NCI-H748 (cell line): ENCODE measurements around the gene NHSL1.

Source experiments
- DNase-seq: peaks from one replicate; lab custom pipeline; 2025; ENCODE audit not compliant: unreplicated experiment; lab: John Stamatoyannopoulos, UW

NHSL1 gene

GRCh38 chr6:138498629-138499302, 528 bp downstream of the NHSL1 start:
- DNase-seq: no peak

DNA sequence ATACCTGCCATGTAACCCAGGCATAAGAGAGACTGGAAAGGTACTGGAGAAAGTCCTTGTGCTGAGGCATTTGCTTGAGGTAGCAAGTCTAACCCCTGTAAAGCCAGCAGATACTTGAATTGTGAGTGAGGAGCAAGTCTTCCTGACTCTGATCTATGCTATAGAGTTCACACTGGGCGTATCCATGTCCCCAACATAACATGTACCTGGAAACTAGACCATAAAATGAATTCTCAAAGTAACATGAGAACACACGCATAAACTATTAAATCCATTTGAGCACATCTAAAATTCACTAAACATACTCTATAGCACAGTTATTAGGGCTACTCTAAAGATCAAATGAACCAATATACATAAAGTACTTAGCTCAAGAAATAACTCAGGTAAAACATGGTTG, 2.0 kb downstream of the NHSL1 start:
- DNase-seq: no peak

- no peak for DNase-seq
These were observed 5.0 kb downstream of the NHSL1 start for GRCh38 chr6:138494312-138494711.

GRCh38 chr6:138493413-138493812, 5.9 kb downstream of the NHSL1 start:
- no peak for DNase-seq

- no peak for DNase-seq
These were observed 6.4 kb downstream of the NHSL1 start for GRCh38 chr6:138492871-138493270.

DNA sequence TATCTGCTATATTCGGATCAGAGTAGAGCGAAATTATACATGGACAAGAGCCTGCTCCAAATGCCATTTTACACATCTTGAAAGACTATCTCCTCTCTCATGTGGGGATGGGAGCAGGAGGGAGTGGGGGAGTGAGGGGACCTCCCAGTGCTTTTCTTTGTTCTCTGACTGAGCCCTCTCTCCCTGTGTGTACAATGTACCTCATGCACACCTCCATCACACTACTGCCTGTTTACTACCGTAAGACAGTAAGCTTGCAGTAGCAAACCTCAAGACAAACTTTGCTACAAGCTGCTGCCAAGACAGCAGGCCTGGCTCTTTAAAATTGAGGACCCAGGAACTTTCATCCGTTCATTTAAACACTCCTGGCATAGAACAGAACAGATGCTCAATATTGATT, 7.2 kb downstream of the NHSL1 start:
- DNase-seq: peak; percentile 39

DNA sequence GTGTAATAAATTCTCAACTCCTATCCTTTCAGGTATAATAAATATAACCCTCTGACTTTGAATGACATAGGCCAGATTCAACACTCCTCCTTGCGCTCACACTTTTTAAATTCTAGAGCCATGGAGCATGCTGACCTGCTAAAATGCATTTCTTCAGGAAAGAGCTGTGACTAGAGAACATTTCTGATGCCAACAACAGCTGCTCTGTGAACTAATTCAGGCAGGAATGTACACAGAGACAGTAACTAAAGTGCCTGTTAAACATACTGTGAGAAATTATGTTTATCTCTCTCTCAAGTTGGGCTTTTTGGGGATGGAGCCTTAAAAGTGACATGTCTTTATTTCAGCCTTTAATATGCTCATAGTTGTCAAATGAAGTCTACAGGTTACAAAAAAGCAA, 8.3 kb downstream of the NHSL1 start:
- no peak for DNase-seq

GRCh38 chr6:138489846-138490245, 9.4 kb downstream of the NHSL1 start:
- no peak for DNase-seq

GRCh38 chr6:138487102-138487604, 12.1 kb downstream of the NHSL1 start:
- DNase-seq: no peak

DNA sequence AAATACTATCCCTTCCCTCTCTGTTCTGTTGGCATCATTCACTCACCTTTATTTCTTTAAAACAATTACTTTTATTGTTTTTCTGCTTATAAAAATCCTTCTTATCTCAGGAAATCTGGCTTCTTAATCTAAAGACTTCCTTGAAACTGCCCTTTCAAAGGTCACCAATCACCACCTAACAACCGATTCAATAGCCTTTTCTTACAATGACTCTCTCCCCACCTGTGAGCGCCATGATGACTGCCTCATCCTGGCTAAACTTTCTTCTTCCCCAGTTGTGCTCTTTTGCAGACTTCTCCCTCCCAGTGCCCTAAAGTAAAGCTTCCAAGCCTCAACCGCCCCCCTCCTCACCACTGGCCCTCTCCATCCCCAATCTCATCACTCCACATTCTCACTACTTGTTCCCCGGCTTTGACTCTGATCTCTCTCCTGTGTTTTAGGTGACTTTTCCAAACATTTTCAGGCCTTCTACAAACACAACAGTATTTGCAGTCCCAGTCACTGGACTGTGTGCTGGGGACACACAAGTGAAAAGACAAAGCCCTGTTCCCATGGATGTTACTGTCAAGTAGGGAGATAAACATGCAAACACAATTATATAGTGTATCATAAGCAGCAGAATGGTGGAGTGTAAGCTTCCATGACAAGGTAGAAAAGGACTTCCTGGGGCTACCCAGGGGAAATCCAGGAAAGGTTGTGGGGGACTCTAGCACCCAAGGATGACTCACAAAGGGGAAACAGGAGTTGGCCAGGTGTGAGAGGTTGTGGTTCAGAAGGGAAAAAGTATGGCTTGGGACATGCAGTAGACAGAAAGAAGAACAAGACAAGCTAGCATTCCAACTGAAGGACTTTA, 12.8 kb downstream of the NHSL1 start:
- DNase-seq: peak; percentile 52

GRCh38 chr6:138485586-138486248, 13.6 kb downstream of the NHSL1 start:
- DNase-seq: no peak

DNA sequence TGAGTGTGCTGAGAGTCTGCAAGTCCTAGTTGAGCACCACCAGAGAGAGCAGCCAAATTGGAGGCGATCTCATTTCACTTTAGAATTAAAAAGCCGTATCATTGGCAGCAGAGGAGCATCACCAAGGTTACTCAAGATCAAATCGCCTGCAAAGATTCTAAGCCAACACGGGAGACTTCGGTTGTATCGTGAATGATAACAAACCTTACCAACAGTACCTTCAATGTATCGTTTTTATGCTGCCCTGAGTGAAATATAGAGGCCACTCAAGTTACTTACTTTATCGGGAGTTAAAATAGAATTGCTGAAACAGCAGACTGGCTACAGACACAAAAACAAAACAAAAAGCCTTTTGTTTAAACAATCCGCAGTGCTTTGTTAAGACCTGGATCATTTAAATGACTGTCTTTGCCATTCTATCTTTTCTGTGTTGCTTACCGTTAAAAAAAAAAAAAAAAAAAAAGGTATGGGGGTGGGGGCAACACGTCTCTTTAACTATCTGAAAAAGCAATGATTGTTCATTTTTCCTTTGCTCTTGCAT, 14.2 kb downstream of the NHSL1 start:
- DNase-seq: peak; percentile 71

GRCh38 chr6:138484018-138484731, 15.1 kb downstream of the NHSL1 start:
- no peak for DNase-seq

DNA sequence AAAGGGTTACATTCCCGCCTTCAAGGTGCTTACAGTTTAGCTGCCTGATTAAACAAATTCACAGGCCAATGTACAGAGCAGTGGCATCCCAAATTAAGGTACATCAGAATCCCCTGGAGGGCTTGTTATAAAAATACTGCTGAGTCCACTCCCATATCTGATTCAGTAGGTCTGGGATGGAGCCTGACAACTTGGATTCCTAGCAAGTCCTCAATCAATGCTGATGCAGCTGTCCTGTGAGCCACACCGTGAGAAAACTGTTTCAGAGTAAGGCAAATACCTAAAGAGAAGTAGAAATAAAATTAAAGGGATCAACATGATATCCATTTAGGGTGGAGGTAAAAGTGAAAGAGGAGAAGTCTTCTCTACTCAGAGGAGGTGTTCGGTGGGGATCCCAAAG, 16.5 kb downstream of the NHSL1 start:
- DNase-seq: no peak

GRCh38 chr6:138480279-138480949, 18.9 kb downstream of the NHSL1 start:
- DNase-seq: no peak

DNA sequence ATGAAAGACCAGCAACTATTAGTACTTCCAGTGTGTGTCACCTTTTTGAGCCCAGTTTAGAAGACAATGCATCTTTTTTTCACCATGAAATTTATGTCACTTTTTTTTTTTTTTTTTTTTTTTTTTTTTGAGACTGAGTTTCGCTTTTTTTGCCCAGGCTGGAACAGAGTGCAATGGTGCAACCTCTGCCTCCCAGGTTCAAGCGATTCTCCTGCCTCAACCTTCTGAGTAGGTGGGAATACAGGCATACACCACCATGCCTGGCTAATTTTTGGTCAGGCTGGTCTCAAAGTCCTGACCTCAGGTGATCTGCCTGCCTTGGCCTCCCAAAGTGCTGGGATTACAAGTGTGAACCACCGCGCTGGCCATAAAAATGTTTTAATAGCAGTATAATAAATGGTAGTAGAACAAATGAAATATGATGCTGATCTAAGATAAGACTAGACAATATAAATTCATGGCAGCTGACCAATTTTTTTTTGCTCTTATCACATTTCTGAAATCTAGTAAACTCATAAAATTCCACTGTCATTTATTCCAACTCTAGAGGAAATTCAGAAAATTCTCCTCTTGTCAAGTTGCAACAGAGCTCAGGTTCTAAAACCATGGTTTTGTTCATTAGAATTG, 21.3 kb downstream of the NHSL1 start:
- no peak for DNase-seq

- no peak for DNase-seq
These were observed 23.2 kb downstream of the NHSL1 start for GRCh38 chr6:138476116-138476515.

DNA sequence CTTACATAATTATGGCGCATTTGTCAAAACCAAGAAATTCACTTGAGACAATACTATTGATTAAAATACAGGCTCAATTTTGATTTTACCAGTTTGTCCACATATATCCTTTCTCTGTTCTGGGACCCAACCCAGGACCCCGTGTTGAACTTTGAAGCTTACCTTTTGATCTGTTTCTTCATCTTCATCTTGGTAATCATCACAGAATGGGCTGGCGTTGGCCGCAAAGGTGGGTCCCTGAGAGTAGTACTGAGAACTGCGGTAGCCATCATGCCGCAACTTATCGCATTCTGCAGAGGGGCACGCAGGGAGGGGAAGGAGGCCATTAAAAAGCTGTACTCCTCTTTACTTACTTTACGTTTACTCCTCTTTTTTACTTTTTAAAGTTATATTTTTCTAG, 26.1 kb downstream of the NHSL1 start:
- DNase-seq: no peak

DNA sequence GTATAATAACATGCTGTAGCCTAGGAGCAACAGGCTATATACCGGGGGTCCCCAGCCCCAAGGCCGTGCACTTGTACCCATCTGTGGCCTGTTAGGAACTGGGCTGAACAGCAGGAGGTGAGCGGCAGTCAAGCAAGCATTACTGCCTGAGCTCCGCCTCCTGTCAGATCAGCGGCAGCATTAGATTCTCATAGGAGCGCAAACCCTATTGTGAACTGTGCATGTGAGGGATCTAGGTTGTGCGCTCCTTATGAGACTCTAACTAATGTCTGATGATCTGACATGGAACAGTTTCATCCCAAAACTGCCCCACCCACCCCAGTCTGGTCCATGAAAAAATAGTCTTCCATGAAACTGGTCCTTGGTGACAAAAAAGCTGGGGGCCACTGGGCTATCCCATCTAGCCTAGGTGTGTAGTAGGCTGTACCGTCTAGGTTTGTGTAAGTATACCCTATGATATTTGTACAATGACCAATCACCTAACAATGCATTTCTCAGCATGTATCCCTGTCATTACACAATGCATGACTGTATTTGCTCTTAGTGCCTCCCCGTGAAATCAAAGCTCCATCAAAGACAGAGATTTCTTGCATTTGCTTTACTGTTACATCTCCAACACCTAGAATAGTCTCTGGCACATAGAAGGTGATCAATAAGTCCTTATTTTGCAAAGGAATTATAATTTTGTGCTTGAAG, 30.8 kb downstream of the NHSL1 start:
- peak; percentile 56 for DNase-seq
